Astrocyte (in vitro differentiated cells and primary cell): ENCODE results near the gene MEP1A. TPM values are rescaled to one million over a fixed set of nuclear protein-coding genes. Genes with fewer than 3 reads are reported as not detected.
"Not testable (repeated sequence)": the region's sequence is repeated elsewhere in the genome, so short reads cannot be mapped to it uniquely, and the experiment has no call there.

Experiments
- DNase-seq: peaks from one replicate; pipeline ENCODE4 v3.0.0-alpha.2; 2010; ENCODE audit warnings: low read depth
- FAIRE-seq: peaks from 2 replicates; lab custom pipeline; 2011; peaks lifted over from hg19 to GRCh38; lab: Jason Lieb, UNC
- H2AFZ ChIP-seq: 2 replicates; pipeline ENCODE4 v1.6.0; 2012; ENCODE audit warnings: low read depth, low read length, inconsistent platforms
- H3K27ac ChIP-seq: 2 replicates; pipeline ENCODE4 v1.5.1; 2011; ENCODE audit warnings: low read depth, low read length, inconsistent platforms
- H3K27me3 ChIP-seq: 2 replicates; pipeline ENCODE4 v1.6.0; 2011; ENCODE audit warnings: low read length, inconsistent platforms; ENCODE audit not compliant: insufficient read depth
- H3K36me3 ChIP-seq: 2 replicates; pipeline ENCODE4 v1.5.1; 2011; ENCODE audit warnings: low read length, inconsistent platforms; ENCODE audit not compliant: insufficient read depth
- H3K4me1 ChIP-seq: 2 replicates; pipeline ENCODE4 v1.5.1; 2011; ENCODE audit warnings: low read length, inconsistent platforms; ENCODE audit not compliant: insufficient read depth
- H3K4me2 ChIP-seq: 2 replicates; pipeline ENCODE4 v1.6.0; 2012; ENCODE audit warnings: low read length, inconsistent platforms
- H3K4me3 ChIP-seq: 2 replicates; pipeline ENCODE4 v1.5.1; 2011; ENCODE audit warnings: low read depth, mild to moderate bottlenecking, low read length, inconsistent platforms; ENCODE audit not compliant: insufficient read depth
- H3K79me2 ChIP-seq: 2 replicates; pipeline ENCODE4 v1.6.0; 2012; ENCODE audit warnings: mild to moderate bottlenecking, low read length, inconsistent platforms; ENCODE audit not compliant: insufficient read depth
- H3K9ac ChIP-seq: 2 replicates; pipeline ENCODE4 v1.6.0; 2012; ENCODE audit warnings: mild to moderate bottlenecking, low read length, inconsistent platforms
- H3K9me3 ChIP-seq: 2 replicates; pipeline ENCODE4 v1.5.1; 2012; ENCODE audit warnings: low read depth, mild to moderate bottlenecking, low read length, inconsistent platforms; ENCODE audit not compliant: insufficient read depth
- H4K20me1 ChIP-seq: 2 replicates; pipeline ENCODE4 v1.6.0; 2012; ENCODE audit warnings: low read length, inconsistent platforms; ENCODE audit not compliant: insufficient read depth
- H3K27ac Mint-ChIP-seq: one replicate; pipeline ENCODE4 v1.8.0; 2021; ENCODE audit warnings: mild to moderate bottlenecking, mixed read lengths; ENCODE audit not compliant: unreplicated experiment
- H3K27me3 Mint-ChIP-seq: one replicate; pipeline ENCODE4 v1.8.0; 2021; ENCODE audit warnings: low read depth, mixed read lengths; ENCODE audit not compliant: unreplicated experiment
- H3K36me3 Mint-ChIP-seq: one replicate; pipeline ENCODE4 v1.8.0; 2021; ENCODE audit warnings: low read depth, mixed read lengths; ENCODE audit not compliant: unreplicated experiment
- H3K4me1 Mint-ChIP-seq: one replicate; pipeline ENCODE4 v1.8.0; 2021; ENCODE audit warnings: low read depth, mixed read lengths; ENCODE audit not compliant: unreplicated experiment
- H3K4me3 Mint-ChIP-seq: one replicate; pipeline ENCODE4 v1.8.0; 2021; ENCODE audit warnings: mild to moderate bottlenecking, moderate library complexity, mixed read lengths; ENCODE audit not compliant: unreplicated experiment
- H3K9me3 Mint-ChIP-seq: one replicate; pipeline ENCODE4 v1.8.0; 2021; ENCODE audit warnings: mild to moderate bottlenecking, mixed read lengths; ENCODE audit not compliant: unreplicated experiment
- CTCF ChIP-seq: IDR thresholded peaks from 2 replicates; pipeline ENCODE4 v1.5.1; 2011; ENCODE audit warnings: low read depth, mild to moderate bottlenecking, inconsistent platforms, low read length, moderate library complexity; ENCODE audit not compliant: insufficient read depth
- EZH2 ChIP-seq: IDR thresholded peaks from 2 replicates; pipeline ENCODE4 v1.6.1; 2012; ENCODE audit warnings: mild to moderate bottlenecking, low read length, inconsistent platforms; ENCODE audit not compliant: insufficient read depth
- total RNA-seq: library from RNA; stranded (reverse); gene quantifications from 2 replicates; pipeline ENCODE4 v1.2.1, GENCODE V29; 2021

The MEP1A gene
- total RNA-seq, 1 donor from 2014 or later = not detected

DNA sequence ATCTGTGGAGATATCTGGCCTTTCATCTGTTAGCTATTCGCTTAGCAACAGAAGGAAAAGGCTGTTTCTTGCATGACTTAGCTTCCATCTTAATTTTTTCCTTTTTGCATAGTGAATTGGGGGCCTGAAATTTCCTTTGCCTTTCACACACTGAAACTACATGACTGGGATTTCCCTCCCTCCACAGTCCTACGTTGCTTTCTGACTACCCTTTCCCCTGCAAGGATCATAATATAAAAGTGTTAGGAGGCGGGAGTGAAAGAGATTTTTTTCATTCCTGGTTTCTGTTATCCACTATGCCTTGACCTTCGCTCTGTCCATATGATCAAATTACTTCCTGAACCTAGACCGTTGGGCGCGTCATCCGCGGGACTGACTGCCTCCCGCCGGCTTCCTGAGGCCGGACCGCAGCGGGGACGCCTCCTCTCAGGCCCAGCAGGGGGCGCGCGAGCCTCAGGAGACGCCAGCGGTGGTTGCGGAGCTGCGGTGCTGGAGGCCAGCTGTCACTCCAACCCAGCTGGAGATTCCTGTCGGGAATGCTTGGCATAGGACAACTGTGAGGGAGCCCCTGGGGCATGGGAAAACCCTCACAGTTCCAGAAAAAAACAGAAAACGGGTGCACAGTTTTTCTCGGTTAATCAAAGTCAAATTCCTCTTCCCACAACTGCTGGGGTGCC, 55.6 kb downstream of the MEP1A start:
- peak; percentile 49 for DNase-seq
- peak overlapping the region; percentile 9 for H3K4me3 ChIP-seq

GRCh38 chr6:46849361-46849690, 56.1 kb downstream of the MEP1A start:
- Histone ChIP-seq H3K79me2 (no peaks in the 10 kb centered on the region), H3K9ac (no peak overlapping the region), H3K27me3 (no peaks in the 10 kb centered on the region), H3K9me3 (no peaks in the 10 kb centered on the region), H3K4me3 (no peak overlapping the region), H3K4me2 (peak overlapping the region; percentile 78), H4K20me1 (no peaks in the 10 kb centered on the region), H3K27ac (no peak overlapping the region), H3K4me1 (peaks cover 6% of the 10 kb centered on the region), H3K36me3 (no peaks in the 10 kb centered on the region), H2AFZ (no peak overlapping the region)
- Mint-ChIP-seq H3K36me3 (no peaks in the 10 kb centered on the region), H3K27me3 (no peaks in the 10 kb centered on the region), H3K4me1 (peaks cover 38% of the 10 kb centered on the region), H3K27ac (peak overlapping the region; percentile 75), H3K4me3 (no peak overlapping the region), H3K9me3 (peaks cover 2% of the 10 kb centered on the region)
- FAIRE-seq (no peak), DNase-seq (no peak)
- TF ChIP-seq CTCF (no peak), EZH2 (no peak)

More for the DNA sequence above, 55.6 kb downstream of the MEP1A start:
- Mint-ChIP-seq H3K4me3 (peak overlapping the region; percentile 58), H3K27ac (peak overlapping the region; percentile 95), H3K9me3 (peaks cover 2% of the 10 kb centered on the region), H3K36me3 (no peaks in the 10 kb centered on the region), H3K4me1 (peaks cover 38% of the 10 kb centered on the region), H3K27me3 (no peaks in the 10 kb centered on the region)
- no peaks in the 10 kb centered on the region for H3K27me3 ChIP-seq
- no peak overlapping the region for H3K27ac ChIP-seq
- H3K36me3 ChIP-seq = no peaks in the 10 kb centered on the region
- peak overlapping the region; percentile 59 for H2AFZ ChIP-seq
- peak overlapping the region; percentile 46 for H3K9ac ChIP-seq
- FAIRE-seq = no peak
- H4K20me1 ChIP-seq = no peaks in the 10 kb centered on the region
- no peaks in the 10 kb centered on the region for H3K79me2 ChIP-seq
- H3K4me1 ChIP-seq = peaks cover 6% of the 10 kb centered on the region
- TF ChIP-seq EZH2 (no peak), CTCF (peak; percentile 71)
- H3K9me3 ChIP-seq = no peaks in the 10 kb centered on the region
- peak overlapping the region; percentile 78 for H3K4me2 ChIP-seq

GRCh38 chr6:46850792-46851191, 57.6 kb downstream of the MEP1A start:
- FAIRE-seq (no peak), DNase-seq (peak; percentile 64)
- Histone ChIP-seq H3K4me2 (no peak overlapping the region), H3K9me3 (no peaks in the 10 kb centered on the region), H3K27ac (no peak overlapping the region), H3K4me3 (no peak overlapping the region), H3K9ac (no peak overlapping the region), H2AFZ (no peak overlapping the region), H3K4me1 (peaks cover 6% of the 10 kb centered on the region), H3K36me3 (no peaks in the 10 kb centered on the region), H3K27me3 (no peaks in the 10 kb centered on the region), H4K20me1 (no peaks in the 10 kb centered on the region), H3K79me2 (no peaks in the 10 kb centered on the region)
- Mint-ChIP-seq H3K4me3 (no peak overlapping the region), H3K27me3 (no peaks in the 10 kb centered on the region), H3K27ac (peak overlapping the region; percentile 84), H3K36me3 (no peaks in the 10 kb centered on the region), H3K9me3 (no peaks in the 10 kb centered on the region), H3K4me1 (peaks cover 38% of the 10 kb centered on the region)
- TF ChIP-seq CTCF (no peak), EZH2 (no peak)

- H3K36me3 Mint-ChIP-seq, H3K27ac ChIP-seq, H3K9me3 Mint-ChIP-seq, DNase-seq, H3K4me2 ChIP-seq, H3K9ac ChIP-seq, H3K4me3 ChIP-seq, H3K4me1 ChIP-seq, H4K20me1 ChIP-seq, H3K9me3 ChIP-seq, FAIRE-seq, H3K79me2 ChIP-seq, H3K27me3 Mint-ChIP-seq, H2AFZ ChIP-seq, H3K36me3 ChIP-seq, H3K27me3 ChIP-seq, H3K4me3 Mint-ChIP-seq: not testable (repeated sequence)
- Mint-ChIP-seq H3K27ac (peak overlapping the region; percentile 84), H3K4me1 (peaks cover 38% of the 10 kb centered on the region)
These were observed 58.4 kb downstream of the MEP1A start for GRCh38 chr6:46851576-46851975.
